Measurements from ENCODE around the gene HLA-DPB1. TPM values are rescaled to one million over a fixed set of nuclear protein-coding genes. Genes with fewer than 3 reads are reported as not detected.

Gene HLA-DPB1
- total RNA-seq, 1 experiment from 2014 or later: not detected

DNA sequence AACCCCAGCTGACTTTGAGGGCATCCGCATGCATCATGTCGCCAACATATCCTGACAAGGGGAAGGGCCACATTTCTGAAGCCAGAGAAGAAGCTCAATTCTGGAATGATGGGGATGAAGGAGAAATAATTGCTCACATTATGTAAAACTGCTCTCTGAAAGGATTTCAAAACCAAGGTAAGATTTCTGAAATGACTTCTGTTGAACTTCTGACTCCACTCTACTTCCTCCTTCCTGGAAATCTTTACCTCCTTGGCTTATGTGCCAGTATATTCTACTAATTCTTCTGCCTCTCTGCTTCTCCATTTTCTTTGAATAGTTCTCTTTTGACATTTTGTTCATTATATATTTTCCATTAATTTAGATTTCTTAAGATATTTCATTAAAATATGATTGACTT lies 31.9 kb downstream of the HLA-DPB1 start:
- Histone ChIP-seq H3K27me3 (replicated peaks; ENCODE audit: control insufficient read depth, insufficient read depth, low read length) (no peaks in the 10 kb centered on the region), H3K4me1 (no peaks in the 10 kb centered on the region), H3K9me3 (no peaks in the 10 kb centered on the region), H3K36me3 (ENCODE audit: control insufficient read depth, insufficient read depth, low read length) (no peaks in the 10 kb centered on the region), H3K4me3 (ENCODE audit: low read depth, low read length) (no peak overlapping the region)
- peaks cover 36% of the 10 kb centered on the region for H3K27me3 Mint-ChIP-seq (ENCODE audit: insufficient read depth, unreplicated experiment)
- ChIA-PET CTCF (no interaction called here), POLR2A (no interaction called here)
- TF ChIP-seq, protein P1, sequence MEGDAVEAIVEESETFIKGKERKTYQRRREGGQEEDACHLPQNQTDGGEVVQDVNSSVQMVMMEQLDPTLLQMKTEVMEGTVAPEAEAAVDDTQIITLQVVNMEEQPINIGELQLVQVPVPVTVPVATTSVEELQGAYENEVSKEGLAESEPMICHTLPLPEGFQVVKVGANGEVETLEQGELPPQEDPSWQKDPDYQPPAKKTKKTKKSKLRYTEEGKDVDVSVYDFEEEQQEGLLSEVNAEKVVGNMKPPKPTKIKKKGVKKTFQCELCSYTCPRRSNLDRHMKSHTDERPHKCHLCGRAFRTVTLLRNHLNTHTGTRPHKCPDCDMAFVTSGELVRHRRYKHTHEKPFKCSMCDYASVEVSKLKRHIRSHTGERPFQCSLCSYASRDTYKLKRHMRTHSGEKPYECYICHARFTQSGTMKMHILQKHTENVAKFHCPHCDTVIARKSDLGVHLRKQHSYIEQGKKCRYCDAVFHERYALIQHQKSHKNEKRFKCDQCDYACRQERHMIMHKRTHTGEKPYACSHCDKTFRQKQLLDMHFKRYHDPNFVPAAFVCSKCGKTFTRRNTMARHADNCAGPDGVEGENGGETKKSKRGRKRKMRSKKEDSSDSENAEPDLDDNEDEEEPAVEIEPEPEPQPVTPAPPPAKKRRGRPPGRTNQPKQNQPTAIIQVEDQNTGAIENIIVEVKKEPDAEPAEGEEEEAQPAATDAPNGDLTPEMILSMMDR (IDR thresholded peaks at IDR 0.05; ENCODE audit: insufficient read depth in 1 of 2, low read depth in 1 of 2, low read length in 1 of 2, severe bottlenecking in 1 of 2, unreplicated experiment in 1 of 2): no peak
- BruUV-seq (replicated peaks): no TSS peak
- intact Hi-C loops (cut with micrococcal nuclease; ENCODE audit: unreplicated experiment): no loop called here
- DNase-seq: no peak
- peaks cover 16% of the 10 kb centered on the region for H3K9me3 Mint-ChIP-seq (ENCODE audit: unreplicated experiment)
- H3K4me3 Mint-ChIP-seq (ENCODE audit: unreplicated experiment): no peak overlapping the region
- no peaks in the 10 kb centered on the region for H3K4me1 Mint-ChIP-seq (ENCODE audit: low read depth, unreplicated experiment)
- H3K27ac Mint-ChIP-seq (ENCODE audit: unreplicated experiment): no peak overlapping the region
- H3K36me3 Mint-ChIP-seq (ENCODE audit: insufficient read depth, unreplicated experiment): no peaks in the 10 kb centered on the region

DNA sequence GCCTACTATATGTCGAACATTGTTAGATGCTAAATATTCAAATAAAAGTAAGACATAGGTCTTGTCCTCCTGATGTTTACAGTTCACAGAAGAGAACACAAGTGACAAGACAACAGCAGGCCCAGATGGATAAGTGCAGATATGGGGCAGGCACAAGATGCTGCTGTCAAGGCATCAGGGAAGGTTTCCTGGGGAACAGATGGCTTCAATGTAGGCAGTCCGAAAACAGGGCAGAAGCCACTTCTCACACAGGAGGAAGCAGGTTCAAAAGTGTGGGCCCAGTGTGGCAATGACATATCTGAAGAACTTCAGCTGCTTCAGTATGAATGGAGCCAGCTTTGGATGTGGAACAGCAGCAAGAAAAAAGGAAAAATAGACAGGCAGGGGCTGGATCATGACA lies 32.5 kb downstream of the HLA-DPB1 start:
- no peaks in the 10 kb centered on the region for H3K36me3 ChIP-seq (ENCODE audit: control insufficient read depth, insufficient read depth, low read length)
- no peaks in the 10 kb centered on the region for H3K4me1 ChIP-seq
- TF ChIP-seq, protein P1 (IDR thresholded peaks at IDR 0.05; ENCODE audit: insufficient read depth in 1 of 2, low read depth in 1 of 2, low read length in 1 of 2, severe bottlenecking in 1 of 2, unreplicated experiment in 1 of 2): no peak
- Mint-ChIP-seq H3K27ac (ENCODE audit: unreplicated experiment) (no peak overlapping the region), H3K4me1 (ENCODE audit: low read depth, unreplicated experiment) (no peaks in the 10 kb centered on the region), H3K9me3 (ENCODE audit: unreplicated experiment) (peaks cover 16% of the 10 kb centered on the region), H3K27me3 (ENCODE audit: insufficient read depth, unreplicated experiment) (peaks cover 36% of the 10 kb centered on the region), H3K4me3 (ENCODE audit: unreplicated experiment) (no peak overlapping the region), H3K36me3 (ENCODE audit: insufficient read depth, unreplicated experiment) (no peaks in the 10 kb centered on the region)
- ChIA-PET CTCF (no interaction called here), POLR2A (no interaction called here)
- intact Hi-C loops (cut with micrococcal nuclease; ENCODE audit: unreplicated experiment): no loop called here
- DNase-seq: no peak
- no peaks in the 10 kb centered on the region for H3K9me3 ChIP-seq
- no peaks in the 10 kb centered on the region for H3K27me3 ChIP-seq (replicated peaks; ENCODE audit: control insufficient read depth, insufficient read depth, low read length)
- no peak overlapping the region for H3K4me3 ChIP-seq (ENCODE audit: low read depth, low read length)
- BruUV-seq (replicated peaks): no TSS peak

- BruUV-seq (replicated peaks): no TSS peak
- H3K9me3 ChIP-seq: no peaks in the 10 kb centered on the region
- ChIA-PET CTCF (no interaction called here), POLR2A (no interaction called here)
- intact Hi-C loops (cut with micrococcal nuclease; ENCODE audit: unreplicated experiment): no loop called here
- H3K4me1 ChIP-seq: no peaks in the 10 kb centered on the region
- no peaks in the 10 kb centered on the region for H3K36me3 ChIP-seq (ENCODE audit: control insufficient read depth, insufficient read depth, low read length)
- Mint-ChIP-seq H3K9me3 (ENCODE audit: unreplicated experiment) (peaks cover under 1% of the 10 kb centered on the region), H3K4me1 (ENCODE audit: low read depth, unreplicated experiment) (no peaks in the 10 kb centered on the region), H3K4me3 (ENCODE audit: unreplicated experiment) (no peak overlapping the region), H3K27ac (ENCODE audit: unreplicated experiment) (no peak overlapping the region), H3K36me3 (ENCODE audit: insufficient read depth, unreplicated experiment) (no peaks in the 10 kb centered on the region), H3K27me3 (ENCODE audit: insufficient read depth, unreplicated experiment) (peaks cover 38% of the 10 kb centered on the region)
- TF ChIP-seq, protein P1 (IDR thresholded peaks at IDR 0.05; ENCODE audit: insufficient read depth in 1 of 2, low read depth in 1 of 2, low read length in 1 of 2, severe bottlenecking in 1 of 2, unreplicated experiment in 1 of 2): no peak
- no peak overlapping the region for H3K4me3 ChIP-seq (ENCODE audit: low read depth, low read length)
- DNase-seq: no peak
- peaks cover 1% of the 10 kb centered on the region for H3K27me3 ChIP-seq (replicated peaks; ENCODE audit: control insufficient read depth, insufficient read depth, low read length)
Measured at GRCh38 chr6:33112148-33112547, 36.4 kb downstream of the HLA-DPB1 start.
